K562 treated with DMSO at 1 percent for 12 hours (cell line): ENCODE results near the gene ATF4. TPM values are rescaled to one million over a fixed set of nuclear protein-coding genes. Genes with fewer than 3 reads are reported as not detected.

Source experiments
- total RNA-seq: library from RNA; unstranded; fragments of 300-600 nt; gene quantifications from 2 replicates; pipeline ENCODE4 v1.2.3, GENCODE V29; 2022; ENCODE audit not compliant: insufficient read depth

ATF4 gene
- total RNA-seq, result 793 and 802 TPM in 2 replicates

GRCh38 chr22:39520226-39521105 lies at the start of gene ATF4:
Gene ATF4 (plus strand): TSS chr22:39520562. CDS start chr22:39521446, 884 bp downstream.

DNA sequence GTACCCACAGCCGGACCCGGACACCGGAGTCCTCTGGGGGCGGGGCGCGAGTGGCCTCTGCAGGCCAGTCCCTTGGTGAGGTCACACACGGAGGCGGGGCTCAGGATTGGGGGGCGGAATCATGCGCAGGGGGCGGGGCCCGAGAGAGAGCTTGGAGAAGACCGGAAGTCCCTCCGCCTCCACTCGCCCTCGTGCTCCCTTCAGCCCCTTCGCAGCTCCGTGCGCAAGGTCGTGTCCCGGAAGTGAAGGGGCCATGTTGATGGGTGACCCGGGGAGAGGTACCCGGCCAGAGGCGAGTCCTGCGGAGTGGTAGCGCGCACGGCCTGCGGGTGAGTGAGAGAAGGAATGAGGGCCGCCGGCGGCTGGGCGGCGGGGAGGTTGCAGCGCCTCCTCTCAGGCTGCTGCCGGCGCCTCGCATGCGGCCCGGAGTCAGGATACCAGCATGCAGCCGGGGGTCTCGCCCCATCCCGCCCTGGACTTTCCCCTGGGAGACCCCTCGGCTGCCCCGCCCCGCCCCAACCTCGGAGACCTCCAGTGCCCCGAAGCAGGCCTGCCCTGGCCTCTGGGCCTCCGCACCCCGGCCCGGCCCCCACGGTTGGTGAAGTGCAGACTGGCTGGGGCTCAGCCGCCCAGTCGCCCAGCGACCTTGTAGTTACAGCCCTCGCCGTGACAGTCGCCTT lies 18.1 kb upstream of the ATF4 start, which contains the start of gene MIEF1:
MIEF1 (plus strand) TSS at position 182 of the 680 bp plus-strand sequence. CDS start 9,005 bp downstream, outside the sequence.

DNA sequence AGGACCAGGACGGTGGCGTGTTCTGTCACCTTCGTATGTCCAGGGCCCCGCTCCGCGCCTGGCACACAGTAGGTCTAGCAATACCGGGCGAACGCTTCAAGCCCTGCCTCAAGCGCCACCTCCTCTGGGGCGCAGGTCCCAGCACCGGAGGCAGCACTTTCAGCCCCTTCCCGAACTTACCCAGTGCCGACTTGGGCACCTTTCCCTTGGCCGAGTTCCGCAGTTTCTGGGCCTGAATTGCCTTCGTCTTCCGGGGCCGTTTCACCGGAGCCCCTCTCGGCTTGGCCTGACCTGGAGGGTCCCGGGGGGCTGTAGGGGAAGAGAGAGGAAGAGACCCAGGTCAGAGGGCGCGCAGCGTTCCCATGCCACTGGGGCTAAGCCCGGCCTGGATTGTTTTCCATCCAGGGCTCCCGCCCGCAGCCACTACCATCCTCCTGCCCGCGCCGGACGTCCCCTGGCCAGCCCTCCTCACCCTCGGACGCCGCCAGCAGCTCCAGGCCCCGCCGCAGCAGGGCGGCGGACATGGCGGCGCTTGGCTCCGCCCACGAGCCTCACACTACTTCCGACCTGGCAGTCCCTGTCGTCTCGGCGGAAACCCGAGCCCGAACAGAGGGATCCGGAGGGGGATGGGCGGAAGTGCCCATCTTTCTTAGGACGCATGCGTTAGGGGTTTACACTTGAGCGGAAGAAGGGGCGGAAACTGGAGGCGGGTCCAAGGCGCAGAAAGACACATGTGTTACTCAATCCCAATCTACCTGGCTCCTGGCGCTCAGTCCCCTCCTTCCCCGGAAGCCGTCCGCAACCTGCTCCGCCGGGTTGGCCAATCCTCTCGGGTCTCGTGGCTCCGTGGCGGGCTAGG lies 12.1 kb downstream of the ATF4 start, which contains the start of gene RPS19BP1:
RPS19BP1 (minus strand) TSS at position 534 of the 859 bp plus-strand sequence; CDS start at position 524, 10 bp downstream.

GRCh38 chr22:39570665-39571064 lies 50.3 kb downstream of the ATF4 start, which contains the start of gene CACNA1I:
Gene CACNA1I (plus strand): TSS chr22:39570753. CDS start chr22:39570753, 0 bp downstream.

Other genes starting within 250 kb of the ATF4 start
- gene RPL3, start 200.9 kb upstream of the ATF4 start, total RNA-seq, result 3,946 and 4,438 TPM in 2 replicates
- gene SYNGR1, start 170.6 kb upstream of the ATF4 start, total RNA-seq, result 12.8 and 14.7 TPM in 2 replicates
- gene TAB1, start 120.8 kb upstream of the ATF4 start, total RNA-seq, result 13.6 and 20.5 TPM in 2 replicates
- gene MGAT3, start 63.5 kb upstream of the ATF4 start, total RNA-seq, result 3.1 and 6.0 TPM in 2 replicates
- gene MIEF1, start 18.3 kb upstream of the ATF4 start, total RNA-seq, result 8.8 and 23.5 TPM in 2 replicates
- 121 and 198 TPM in 2 replicates for gene RPS19BP1, start 12.2 kb downstream of the ATF4 start, total RNA-seq
- 0.09 and 0.75 TPM in 2 replicates for gene CACNA1I, start 50.2 kb downstream of the ATF4 start, total RNA-seq